Smooth muscle cell (in vitro differentiated cells): ENCODE measurements around the gene RCHY1. TPM values are rescaled to one million over a fixed set of nuclear protein-coding genes. Genes with fewer than 3 reads are reported as not detected.
"Not testable (repeated sequence)": the region's sequence is repeated elsewhere in the genome, so short reads cannot be mapped to it uniquely, and the experiment has no call there.

Source experiments
- DNase-seq: peaks from one replicate; lab custom pipeline; 2025; ENCODE audit not compliant: unreplicated experiment; lab: John Stamatoyannopoulos, UW
- H2AFZ ChIP-seq: fragments of 200-600 bp; sonication (generic); 2 replicates; pipeline ENCODE4 v1.6.0; 2016; ENCODE audit warnings: antibody characterized with exemption, low read depth, mild to moderate bottlenecking
- H3F3A ChIP-seq: fragments of 200-600 bp; sonication (generic); 2 replicates; pipeline ENCODE4 v1.6.0; 2017; ENCODE audit warnings: antibody characterized with exemption, low read depth
- H3K27ac ChIP-seq: fragments of 200-600 bp; sonication (generic); 2 replicates; pipeline ENCODE4 v1.5.1; 2016; ENCODE audit warnings: low read depth, mild to moderate bottlenecking
- H3K27me3 ChIP-seq: fragments of 200-600 bp; sonication (generic); 2 replicates; pipeline ENCODE4 v1.6.1; 2016; ENCODE audit warnings: low read depth, mild to moderate bottlenecking
- H3K36me3 ChIP-seq: fragments of 200-600 bp; sonication (generic); 2 replicates; pipeline ENCODE4 v1.5.1; 2016; ENCODE audit warnings: low read depth
- H3K4me1 ChIP-seq: fragments of 200-600 bp; sonication (generic); 2 replicates; pipeline ENCODE4 v1.5.1; 2016; ENCODE audit warnings: low read depth
- H3K4me2 ChIP-seq: fragments of 200-600 bp; sonication (generic); 2 replicates; pipeline ENCODE4 v1.6.0; 2016; ENCODE audit warnings: mild to moderate bottlenecking
- H3K4me3 ChIP-seq: fragments of 200-600 bp; sonication (generic); 2 replicates; pipeline ENCODE4 v1.5.1; 2016; ENCODE audit warnings: mild to moderate bottlenecking
- H3K79me2 ChIP-seq: fragments of 200-600 bp; sonication (generic); 2 replicates; pipeline ENCODE4 v1.6.0; 2016; ENCODE audit warnings: low read depth, mild to moderate bottlenecking
- H3K9ac ChIP-seq: fragments of 200-600 bp; sonication (generic); 2 replicates; pipeline ENCODE4 v1.6.0; 2016; ENCODE audit warnings: low read depth
- H3K9me3 ChIP-seq: fragments of 200-600 bp; sonication (generic); replicated peaks from 2 replicates; pipeline ENCODE4 v1.5.1; 2016; ENCODE audit warnings: low read depth
- H4K20me1 ChIP-seq: fragments of 200-600 bp; sonication (generic); 2 replicates; pipeline ENCODE4 v1.6.0; 2016; ENCODE audit warnings: low read depth
- CTCF ChIP-seq: fragments of 200-600 bp; sonication (generic); IDR thresholded peaks from 2 replicates; pipeline ENCODE4 v1.5.1; 2017; ENCODE audit warnings: borderline replicate concordance, mild to moderate bottlenecking, antibody characterized with exemption; ENCODE audit not compliant: insufficient read depth, poor library complexity, severe bottlenecking
- WGBS: methylation state at CpG from one replicate; pipeline ENCODE4 v1.1.7; 2016; ENCODE audit warnings: low lambda C conversion rate; 5-methylcytosine and 5-hydroxymethylcytosine counted together
- polyA plus RNA-seq: library from polyadenylated mRNA; unstranded; fragments of >200 nt; fragmentation: Nextera tagmentation; extraction: Ambion mirVana; gene quantifications from 2 replicates; pipeline ENCODE4 v1.2.1, GENCODE V29; 2016
- total RNA-seq: library from RNA; depleted of rRNA; stranded (reverse); fragments of >200 nt; gene quantifications from 2 replicates; pipeline ENCODE4 v1.2.3, GENCODE V29; 2014

RCHY1 gene
- total and polyA plus RNA-seq, 2 experiments from 2014 or later = 19.3 to 45.9 TPM

- DNase-seq = no peak
- no peak for TF ChIP-seq CTCF
- H3K9ac ChIP-seq = no peak overlapping the region
- H3K4me1 ChIP-seq = no peaks in the 10 kb centered on the region
- no peak overlapping the region for H3K4me2 ChIP-seq
- peaks cover 16% of the 10 kb centered on the region for H3K79me2 ChIP-seq
- peaks cover 5% of the 10 kb centered on the region for H4K20me1 ChIP-seq
- no peak overlapping the region for H3K27ac ChIP-seq
- H3K36me3 ChIP-seq = peaks cover 23% of the 10 kb centered on the region
- no peaks in the 10 kb centered on the region for H3F3A ChIP-seq
- WGBS = 94% methylated on average over 1 of the region's 1 CpG
- no peak overlapping the region for H2AFZ ChIP-seq
- H3K27me3 ChIP-seq = no peaks in the 10 kb centered on the region
- H3K9me3 ChIP-seq = no peaks in the 10 kb centered on the region
- no peak overlapping the region for H3K4me3 ChIP-seq
Measured at GRCh38 chr4:75525086-75525485, 10.9 kb upstream of the RCHY1 start.

- peaks cover 30% of the 10 kb centered on the region for H3K79me2 ChIP-seq
- not testable (repeated sequence) for H2AFZ ChIP-seq, H3K4me3 ChIP-seq, H3K27ac ChIP-seq, H3K4me2 ChIP-seq, H4K20me1 ChIP-seq, H3K9ac ChIP-seq, H3K9me3 ChIP-seq, DNase-seq, H3F3A ChIP-seq, H3K27me3 ChIP-seq
- peaks cover 22% of the 10 kb centered on the region for H3K36me3 ChIP-seq
- H3K4me1 ChIP-seq = peaks cover 11% of the 10 kb centered on the region
- 95% methylated on average over 7 of the region's 7 CpGs for WGBS
Measured at GRCh38 chr4:75519452-75519851, 5.2 kb upstream of the RCHY1 start.

- no peaks in the 10 kb centered on the region for H3K27me3 ChIP-seq
- H3K79me2 ChIP-seq = peaks cover 53% of the 10 kb centered on the region
- DNase-seq = no peak
- H2AFZ ChIP-seq = no peak overlapping the region
- H3F3A ChIP-seq = peaks cover 9% of the 10 kb centered on the region
- no peak overlapping the region for H3K4me2 ChIP-seq
- H4K20me1 ChIP-seq = peaks cover 3% of the 10 kb centered on the region
- H3K4me3 ChIP-seq = no peak overlapping the region
- H3K9ac ChIP-seq = no peak overlapping the region
- H3K27ac ChIP-seq = no peak overlapping the region
- peaks cover 12% of the 10 kb centered on the region for H3K36me3 ChIP-seq
- 88% methylated on average over 1 of the region's 1 CpG for WGBS
- peaks cover 33% of the 10 kb centered on the region for H3K4me1 ChIP-seq
- no peak for TF ChIP-seq CTCF
- no peaks in the 10 kb centered on the region for H3K9me3 ChIP-seq
Measured at GRCh38 chr4:75516144-75516543, 1.9 kb upstream of the RCHY1 start.

DNA sequence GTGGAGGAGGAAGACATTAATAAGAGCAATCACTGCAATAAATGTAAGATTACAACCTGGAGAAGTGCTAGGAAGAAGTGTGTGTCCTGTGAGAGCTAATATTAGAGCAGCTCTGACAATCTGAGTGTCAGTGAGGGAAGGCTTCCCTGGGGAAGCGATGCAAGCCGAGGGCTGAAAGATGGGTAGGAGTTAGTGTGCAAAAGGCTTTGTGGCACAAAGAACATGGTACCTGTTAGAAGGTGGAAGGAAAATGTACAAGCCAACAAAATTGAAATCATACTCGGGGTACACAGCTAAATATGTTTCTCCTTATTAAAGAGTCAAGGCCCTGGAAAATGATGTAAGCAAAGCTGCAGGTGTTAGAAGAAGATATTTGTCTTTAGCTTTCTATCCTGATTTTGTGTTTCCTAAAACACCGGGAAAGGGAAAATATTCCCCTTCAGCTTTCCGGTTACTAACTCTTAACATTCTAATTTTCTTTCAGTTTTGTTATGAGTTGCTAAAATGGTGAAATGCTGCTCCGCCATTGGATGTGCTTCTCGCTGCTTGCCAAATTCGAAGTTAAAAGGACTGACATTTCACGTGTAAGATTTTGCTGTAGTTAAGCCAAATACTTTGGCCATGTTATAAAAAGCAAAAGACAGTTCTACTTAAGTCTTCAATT, 878 bp upstream of the RCHY1 start:
- 69% methylated on average over 9 of the region's 9 CpGs for WGBS
- H3K79me2 ChIP-seq = peaks cover 57% of the 10 kb centered on the region
- H3K27ac ChIP-seq = peak overlapping the region; percentile 90
- H4K20me1 ChIP-seq = no peaks in the 10 kb centered on the region
- no peaks in the 10 kb centered on the region for H3K27me3 ChIP-seq
- peak overlapping the region; percentile 81 for H2AFZ ChIP-seq
- no peak for DNase-seq
- H3K36me3 ChIP-seq = peaks cover 12% of the 10 kb centered on the region
- H3K4me1 ChIP-seq = peaks cover 33% of the 10 kb centered on the region
- H3F3A ChIP-seq = peaks cover 9% of the 10 kb centered on the region
- H3K4me3 ChIP-seq = peak overlapping the region; percentile 78
- H3K9me3 ChIP-seq = no peaks in the 10 kb centered on the region
- peak overlapping the region; percentile 87 for H3K9ac ChIP-seq
- TF ChIP-seq CTCF = no peak
- H3K4me2 ChIP-seq = peak overlapping the region; percentile 92
